Measurements from ENCODE around the gene TMEM38B. TPM values are rescaled to one million over a fixed set of nuclear protein-coding genes. Genes with fewer than 3 reads are reported as not detected.

TMEM38B gene
- total RNA-seq, 1 donor from 2014 or later: 12.6 TPM

Other genes starting within 250 kb of the TMEM38B start
- gene FSD1L, start 246.5 kb upstream of the TMEM38B start, total RNA-seq: 9.3 TPM
- 14.2 TPM for gene FKTN, start 136.4 kb upstream of the TMEM38B start, total RNA-seq
- 0.58 TPM for gene TAL2, start 32.1 kb upstream of the TMEM38B start, total RNA-seq